BLaER1 treated with 17β-estradiol and CSF1 and Interleukin-3, amounts not matched to agents 10 nM and 100 nM (cell line): ENCODE data around the gene WWOX.

Experiments used
- H3K27ac ChIP-seq, 11 experiments: shearing (Covaris generic); formaldehyde crosslinking; 2 replicates each; pipeline ENCODE4 v1.8.1; 2022
- H3K27me3 ChIP-seq, 11 experiments: shearing (Covaris generic); formaldehyde crosslinking; 2 replicates each; pipeline ENCODE4 v1.8.1; 2022
- H3K36me3 ChIP-seq, 11 experiments: shearing (Covaris generic); formaldehyde crosslinking; 2 replicates each; pipeline ENCODE4 v1.8.1; 2022
- H3K4me1 ChIP-seq, 10 experiments: shearing (Covaris generic); formaldehyde crosslinking; 2 replicates each; pipeline ENCODE4 v1.8.1; 2022
- H3K4me2 ChIP-seq, 11 experiments: shearing (Covaris generic); formaldehyde crosslinking; 2 replicates each; pipeline ENCODE4 v1.8.1; 2022
- H3K4me3 ChIP-seq, 10 experiments: shearing (Covaris generic); formaldehyde crosslinking; 2 replicates each; pipeline ENCODE4 v1.8.1; 2022
- H3K9ac ChIP-seq, 11 experiments: shearing (Covaris generic); formaldehyde crosslinking; 2 replicates each; pipeline ENCODE4 v1.8.1; 2022
- H3K9me3 ChIP-seq, 11 experiments: shearing (Covaris generic); formaldehyde crosslinking; replicated peaks in 1 of 11; 2 replicates each; pipeline ENCODE4 v1.8.1; 2022
- H4K20me1 ChIP-seq, 11 experiments: shearing (Covaris generic); formaldehyde crosslinking; 2 replicates each; pipeline ENCODE4 v1.8.1; 2022
- Cebpa-rat ChIP-seq, 11 experiments: shearing (Covaris generic); IDR thresholded peaks; 2 replicates each; pipeline ENCODE4 v1.8.1; 2022

WWOX gene

GRCh38 chr16:78915811-78916345 is 816.4 kb downstream of the WWOX start:
- H4K20me1 ChIP-seq = no peaks in the 10 kb centered on the region
- no peak overlapping the region for H3K27ac ChIP-seq
- TF ChIP-seq Cebpa-rat (IDR thresholded peaks at IDR 0.05) = no peak
- peaks cover under 1 to 18% (median 8%) of the 10 kb centered on the region in 11 experiments; a peak in 17 of 22 replicates for H3K9me3 ChIP-seq
- H3K4me2 ChIP-seq = no peak overlapping the region
- no peak overlapping the region for H3K9ac ChIP-seq
- H3K36me3 ChIP-seq = no peaks in the 10 kb centered on the region
- no peaks in the 10 kb centered on the region for H3K4me1 ChIP-seq
- no peak overlapping the region for H3K4me3 ChIP-seq
- H3K27me3 ChIP-seq = no peaks in the 10 kb centered on the region

GRCh38 chr16:78916928-78917545 is 817.6 kb downstream of the WWOX start:
- no peaks in the 10 kb centered on the region for H4K20me1 ChIP-seq
- no peak overlapping the region for H3K4me3 ChIP-seq
- no peak overlapping the region for H3K4me2 ChIP-seq
- H3K9me3 ChIP-seq = peaks cover 11 to 27% (median 13%) of the 10 kb centered on the region in 11 experiments
- no peak overlapping the region for H3K9ac ChIP-seq
- no peak overlapping the region for H3K27ac ChIP-seq
- no peaks in the 10 kb centered on the region; a peak in 1 of 22 replicates for H3K36me3 ChIP-seq
- H3K4me1 ChIP-seq = no peaks in the 10 kb centered on the region
- no peaks in the 10 kb centered on the region for H3K27me3 ChIP-seq
- no peak for TF ChIP-seq Cebpa-rat (IDR thresholded peaks at IDR 0.05)

- no peak overlapping the region for H3K27ac ChIP-seq
- H3K4me1 ChIP-seq = no peaks in the 10 kb centered on the region
- no peak for TF ChIP-seq Cebpa-rat (IDR thresholded peaks at IDR 0.05)
- H3K36me3 ChIP-seq = no peaks in the 10 kb centered on the region; a peak in 1 of 22 replicates
- H3K4me3 ChIP-seq = no peak overlapping the region
- no peak overlapping the region for H3K9ac ChIP-seq
- peaks cover 22 to 44% (median 27%) of the 10 kb centered on the region in 11 experiments for H3K9me3 ChIP-seq
- no peak overlapping the region for H3K4me2 ChIP-seq
- no peaks in the 10 kb centered on the region for H4K20me1 ChIP-seq
- H3K27me3 ChIP-seq = no peaks in the 10 kb centered on the region
Observed at GRCh38 chr16:78918805-78919305, 819.4 kb downstream of the WWOX start.

GRCh38 chr16:78919852-78920251 is 820.4 kb downstream of the WWOX start:
- no peak overlapping the region for H3K27ac ChIP-seq
- no peak overlapping the region for H3K4me2 ChIP-seq
- TF ChIP-seq Cebpa-rat (IDR thresholded peaks at IDR 0.05) = no peak
- peaks cover 22 to 44% (median 27%) of the 10 kb centered on the region in 11 experiments for H3K9me3 ChIP-seq
- no peaks in the 10 kb centered on the region; a peak in 1 of 22 replicates for H3K36me3 ChIP-seq
- no peaks in the 10 kb centered on the region for H3K4me1 ChIP-seq
- no peak overlapping the region for H3K4me3 ChIP-seq
- H4K20me1 ChIP-seq = no peaks in the 10 kb centered on the region
- no peak overlapping the region for H3K9ac ChIP-seq
- no peaks in the 10 kb centered on the region for H3K27me3 ChIP-seq

- Histone ChIP-seq H3K4me3 (no peak overlapping the region), H3K27ac (no peak overlapping the region), H3K4me1 (no peaks in the 10 kb centered on the region), H4K20me1 (no peaks in the 10 kb centered on the region), H3K27me3 (no peaks in the 10 kb centered on the region), H3K9me3 (peaks cover 22 to 44% (median 27%) of the 10 kb centered on the region in 11 experiments), H3K4me2 (no peak overlapping the region), H3K9ac (no peak overlapping the region), H3K36me3 (no peaks in the 10 kb centered on the region; a peak in 1 of 22 replicates)
- no peak for TF ChIP-seq Cebpa-rat (IDR thresholded peaks at IDR 0.05)
Observed at GRCh38 chr16:78920621-78921020, 821.2 kb downstream of the WWOX start.

- Histone ChIP-seq H3K4me1 (peaks cover 0 to 6% (median 0%) of the 10 kb centered on the region in 10 experiments; a peak in 3 of 20 replicates), H3K4me2 (no peak overlapping the region), H3K27ac (no peak overlapping the region), H3K9me3 (peaks cover 20 to 43% (median 31%) of the 10 kb centered on the region in 11 experiments), H3K9ac (no peak overlapping the region), H4K20me1 (no peaks in the 10 kb centered on the region), H3K27me3 (no peaks in the 10 kb centered on the region), H3K36me3 (no peaks in the 10 kb centered on the region; a peak in 1 of 22 replicates), H3K4me3 (no peak overlapping the region)
- TF ChIP-seq Cebpa-rat (IDR thresholded peaks at IDR 0.05) = no peak
Observed at GRCh38 chr16:78925083-78925767, 825.8 kb downstream of the WWOX start.

- H3K36me3 ChIP-seq = no peaks in the 10 kb centered on the region; a peak in 1 of 22 replicates
- TF ChIP-seq Cebpa-rat (IDR thresholded peaks at IDR 0.05) = no peak
- peaks cover 9 to 29% (median 19%) of the 10 kb centered on the region in 11 experiments for H3K9me3 ChIP-seq
Observed at GRCh38 chr16:78926723-78927210, 827.3 kb downstream of the WWOX start.

GRCh38 chr16:78927766-78928165 is 828.3 kb downstream of the WWOX start:
- Histone ChIP-seq H3K4me3 (no peak overlapping the region), H4K20me1 (no peaks in the 10 kb centered on the region), H3K27me3 (no peaks in the 10 kb centered on the region), H3K27ac (no peak overlapping the region), H3K9ac (no peak overlapping the region), H3K4me2 (no peak overlapping the region), H3K4me1 (peaks cover 0 to 7% (median 0%) of the 10 kb centered on the region in 10 experiments; a peak in 3 of 20 replicates), H3K36me3 (no peaks in the 10 kb centered on the region), H3K9me3 (peaks cover 0 to 19% (median 9%) of the 10 kb centered on the region in 11 experiments; a peak in 18 of 22 replicates)
- TF ChIP-seq Cebpa-rat (IDR thresholded peaks at IDR 0.05) = no peak

More at GRCh38 chr16:78926723-78927210, 827.3 kb downstream of the WWOX start:
- Histone ChIP-seq H3K27ac (no peak overlapping the region), H3K4me3 (no peak overlapping the region), H3K4me2 (no peak overlapping the region), H4K20me1 (no peaks in the 10 kb centered on the region), H3K9ac (no peak overlapping the region), H3K4me1 (peaks cover 0 to 7% (median 0%) of the 10 kb centered on the region in 10 experiments; a peak in 3 of 20 replicates), H3K27me3 (no peaks in the 10 kb centered on the region)

- Histone ChIP-seq H3K4me1 (peaks cover 0 to 7% (median 0%) of the 10 kb centered on the region in 10 experiments; a peak in 3 of 20 replicates), H3K4me3 (no peak overlapping the region), H3K9ac (no peak overlapping the region), H3K9me3 (peaks cover 0 to 8% (median 0%) of the 10 kb centered on the region in 11 experiments; a peak in 3 of 22 replicates), H3K4me2 (0 out of 22 replicates have a peak overlapping the region, but pooled peaks of 1 of the 11 experiments have one; percentile 0), H3K36me3 (no peaks in the 10 kb centered on the region), H4K20me1 (no peaks in the 10 kb centered on the region), H3K27me3 (no peaks in the 10 kb centered on the region), H3K27ac (no peak overlapping the region)
- no peak for TF ChIP-seq Cebpa-rat (IDR thresholded peaks at IDR 0.05)
Observed at GRCh38 chr16:78929841-78930240, 830.4 kb downstream of the WWOX start.
